Activated gamma-delta T cell treated with anti-CD3 and anti-CD28 coated beads, Interleukin-2, amount 50 U/mL, for 16 hours (primary cell): ENCODE results near the gene HTT.

Experiments used
- DNase-seq: peaks from one replicate; pipeline ENCODE4 v3.0.0-alpha.2; 2020; ENCODE audit warnings: low read depth

The HTT gene

GRCh38 chr4:3250438-3250955, 176.0 kb downstream of the HTT start:
- no peak for DNase-seq

DNA sequence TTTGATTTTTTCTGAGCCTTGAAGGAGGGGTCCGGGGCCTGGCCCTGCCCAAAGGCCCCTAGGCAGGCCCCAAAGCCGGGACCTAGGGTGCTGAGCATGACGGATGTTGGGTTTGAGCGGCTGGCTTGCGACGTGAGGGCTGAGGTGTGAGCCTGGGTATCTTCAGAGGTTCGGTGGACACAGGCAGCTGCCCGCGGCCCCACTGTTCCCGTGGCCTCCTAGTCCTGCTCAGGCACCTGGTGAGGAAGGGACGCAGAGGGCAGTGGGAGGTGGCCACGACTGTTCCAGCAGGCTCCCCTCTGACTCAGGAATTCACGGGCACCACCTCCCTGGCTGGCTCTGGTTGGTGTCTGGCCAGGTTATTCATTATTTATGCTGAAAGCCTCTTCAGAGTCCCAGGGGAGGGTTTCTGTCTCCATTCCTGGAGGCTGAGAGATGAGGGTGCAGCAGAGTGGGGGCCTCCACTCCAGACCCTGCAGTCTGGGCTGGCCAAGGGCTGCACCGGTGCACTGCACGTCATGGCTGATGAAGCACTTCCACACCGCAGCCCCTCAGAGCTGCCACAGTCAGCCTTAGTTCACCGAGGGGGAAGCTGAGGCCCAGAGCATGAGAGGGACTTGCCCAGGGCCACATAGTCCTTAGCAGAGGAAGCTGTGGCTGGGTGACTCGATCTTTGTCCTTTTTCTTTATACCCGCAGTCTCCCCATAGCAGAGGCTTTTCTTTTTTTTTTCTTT, 176.6 kb downstream of the HTT start:
- no peak for DNase-seq

GRCh38 chr4:3251691-3252479, 177.4 kb downstream of the HTT start:
- DNase-seq = no peak

- DNase-seq = no peak
Observed at GRCh38 chr4:3252480-3252828, 178.0 kb downstream of the HTT start.

GRCh38 chr4:3252831-3253641, 178.6 kb downstream of the HTT start:
- DNase-seq = no peak

DNA sequence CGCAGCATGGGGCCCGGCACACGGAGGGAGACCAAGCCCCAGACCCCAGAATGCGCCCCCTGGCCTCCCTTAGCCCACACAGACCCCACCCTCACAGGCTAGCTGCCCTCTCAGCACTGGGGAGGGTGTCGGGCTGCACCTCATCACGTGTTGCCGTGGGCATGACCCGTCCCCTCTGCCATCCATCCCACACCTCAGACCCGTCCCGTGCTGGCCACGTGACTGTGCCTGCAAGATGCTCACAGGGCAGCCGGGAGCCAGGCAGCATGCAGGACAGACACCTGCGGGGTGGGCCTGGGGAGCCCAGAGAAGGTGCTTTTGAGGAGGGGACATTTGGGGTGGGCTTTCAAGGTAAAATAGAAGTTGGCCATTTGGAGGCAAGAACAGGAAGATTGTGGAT, 179.3 kb downstream of the HTT start:
- no peak for DNase-seq

DNA sequence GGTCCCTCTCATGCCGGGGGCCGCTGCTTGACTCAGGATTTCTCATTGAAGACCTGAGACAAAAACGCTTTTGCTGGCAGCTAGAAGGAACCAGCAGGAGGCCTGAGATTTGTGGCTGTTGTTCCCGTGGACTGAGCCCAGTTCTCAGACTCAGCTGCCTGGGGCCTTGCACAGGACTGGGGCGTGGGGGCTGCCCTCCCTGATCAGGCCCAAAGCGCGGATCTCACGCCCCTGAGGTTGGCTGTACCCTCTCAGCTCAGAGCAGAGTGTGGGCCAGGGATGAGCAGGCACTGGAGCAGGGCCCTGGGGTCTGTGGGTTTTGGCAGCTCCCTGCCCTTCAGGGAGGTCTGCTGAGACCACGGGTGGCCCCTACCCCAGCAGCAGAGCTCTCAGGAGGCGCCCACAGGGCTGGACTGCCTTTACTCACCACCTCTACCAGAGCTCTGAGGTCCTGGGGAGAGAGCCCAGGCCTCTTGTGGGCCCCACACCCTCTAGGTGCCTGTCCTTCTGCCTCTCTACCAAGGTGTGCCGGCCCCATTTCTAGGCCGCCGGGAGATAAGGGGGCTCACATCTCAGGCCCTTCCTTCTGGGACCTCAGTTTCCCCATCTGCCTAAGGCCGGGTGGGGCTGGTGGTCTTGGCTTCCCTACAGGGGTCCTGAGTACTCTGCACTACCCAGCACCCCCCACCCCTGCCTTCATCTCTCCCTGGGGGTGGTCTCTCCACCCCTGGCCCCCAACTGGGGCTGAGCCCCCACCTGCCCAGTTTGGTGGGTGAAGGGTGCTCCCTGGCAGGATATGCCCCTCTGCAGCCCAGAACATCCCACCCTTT, 180.0 kb downstream of the HTT start:
- no peak for DNase-seq

DNA sequence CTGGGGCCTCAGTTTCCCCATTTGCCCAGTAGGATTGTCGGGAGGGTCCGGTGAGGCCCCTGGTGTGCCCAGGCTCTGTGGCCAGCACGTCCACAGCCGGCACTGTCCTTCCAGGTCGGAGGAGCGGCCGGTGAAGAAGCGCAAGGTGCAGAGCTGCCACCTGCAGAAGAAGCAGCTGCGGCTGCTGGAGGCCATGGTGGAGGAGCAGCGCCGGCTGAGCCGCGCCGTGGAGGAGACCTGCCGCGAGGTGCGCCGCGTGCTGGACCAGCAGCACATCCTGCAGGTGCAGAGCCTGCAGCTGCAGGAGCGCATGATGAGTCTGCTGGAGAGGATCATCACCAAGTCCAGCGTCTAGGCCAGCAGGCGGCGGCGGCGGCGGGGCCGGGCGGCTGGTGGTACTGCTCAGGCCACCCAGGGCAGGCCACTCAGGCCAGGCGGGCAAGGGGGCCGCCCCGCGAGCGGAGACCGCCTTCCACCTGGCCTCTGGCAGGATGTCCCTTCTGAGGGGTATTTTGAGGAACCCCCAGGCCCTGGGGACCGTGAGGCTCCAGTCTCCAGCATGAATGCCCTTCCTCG, 181.2 kb downstream of the HTT start:
- DNase-seq = no peak

DNA sequence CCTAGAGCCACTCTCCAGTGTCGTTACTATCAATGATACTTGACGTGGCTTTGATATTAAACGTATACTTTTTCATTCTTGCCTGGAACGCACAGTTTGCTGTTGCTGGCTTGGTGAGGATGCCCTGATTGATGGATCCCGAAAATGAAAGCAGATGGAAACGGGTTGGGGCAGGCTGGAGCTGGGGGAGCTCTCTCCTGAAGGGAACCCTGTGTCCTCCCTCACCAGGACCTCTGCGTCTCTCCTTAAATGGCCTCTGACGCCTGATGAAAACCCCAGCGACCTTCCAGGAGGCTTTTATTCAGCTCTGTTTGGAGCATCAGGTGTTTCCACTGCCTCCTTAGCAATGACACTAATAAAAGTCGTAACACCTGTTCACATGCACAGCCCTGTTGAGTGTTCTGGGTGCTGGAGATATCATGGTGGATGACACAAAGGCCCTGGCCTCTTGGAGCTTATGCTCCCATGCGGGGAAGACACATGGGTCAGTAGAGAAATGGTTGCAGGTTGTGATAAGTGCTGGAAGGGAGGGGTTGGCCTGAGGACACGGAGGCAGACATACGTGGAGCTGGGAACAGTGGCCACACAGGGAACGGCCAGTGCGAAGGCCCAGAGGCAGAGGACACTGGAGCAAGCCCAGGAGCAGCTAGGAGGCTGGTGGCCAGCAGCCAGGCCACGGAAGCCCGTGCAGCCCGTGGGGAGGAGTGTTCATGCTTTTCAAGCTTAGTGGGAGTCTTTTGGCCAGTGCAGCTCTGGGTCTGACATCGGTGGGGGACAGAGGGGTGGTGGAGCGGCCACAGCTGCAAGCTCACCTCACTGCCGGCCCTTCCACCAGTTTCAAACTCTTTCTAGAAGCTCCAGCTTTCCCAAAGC, 182.0 kb downstream of the HTT start:
- DNase-seq = no peak

- DNase-seq = no peak
Observed at GRCh38 chr4:3257103-3257555, 182.6 kb downstream of the HTT start.

DNA sequence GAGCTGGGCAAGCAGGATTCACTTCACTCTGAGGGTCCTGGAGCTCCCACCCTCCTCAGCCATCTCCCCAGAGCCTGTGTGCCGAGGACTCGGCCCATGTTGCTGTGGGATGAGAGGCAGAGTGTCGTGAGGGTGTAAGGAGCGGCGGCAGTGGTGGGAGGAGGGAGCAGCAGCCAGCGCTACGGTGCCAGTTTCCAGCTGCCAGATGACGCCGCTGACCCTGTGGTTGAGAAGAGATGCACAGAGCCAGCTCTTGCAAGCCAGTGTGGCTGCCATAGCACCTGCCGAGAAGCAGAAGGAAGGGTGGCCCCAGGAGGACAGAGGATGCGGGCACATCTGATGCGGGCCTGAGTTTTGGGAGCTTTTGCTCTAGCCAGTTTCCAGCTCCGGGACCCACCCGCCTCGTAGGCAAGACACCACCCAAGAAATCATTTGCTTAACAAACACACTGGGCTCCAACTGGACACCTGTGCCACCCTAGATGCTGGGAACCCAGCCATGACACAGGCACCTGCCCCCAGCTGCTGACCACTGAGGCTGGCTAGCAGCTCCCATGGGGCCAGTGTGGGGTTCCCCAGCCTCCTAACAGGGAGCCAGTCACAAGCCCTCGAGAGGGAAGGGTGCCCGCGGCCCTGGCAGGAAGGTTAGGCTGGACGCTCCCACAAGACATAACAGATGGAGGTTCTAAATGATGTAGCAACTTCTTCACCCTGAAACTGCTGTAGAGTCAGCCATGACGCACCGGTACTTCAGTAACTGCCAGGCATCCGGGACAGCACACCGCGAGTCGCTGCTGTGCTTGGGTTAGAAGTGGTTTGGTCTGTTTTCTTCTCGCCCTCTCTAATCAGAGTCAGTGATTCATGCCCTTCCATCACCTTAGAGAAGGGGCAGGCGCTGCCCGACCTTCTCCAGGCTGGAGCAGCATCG, 183.3 kb downstream of the HTT start:
- DNase-seq = no peak

DNA sequence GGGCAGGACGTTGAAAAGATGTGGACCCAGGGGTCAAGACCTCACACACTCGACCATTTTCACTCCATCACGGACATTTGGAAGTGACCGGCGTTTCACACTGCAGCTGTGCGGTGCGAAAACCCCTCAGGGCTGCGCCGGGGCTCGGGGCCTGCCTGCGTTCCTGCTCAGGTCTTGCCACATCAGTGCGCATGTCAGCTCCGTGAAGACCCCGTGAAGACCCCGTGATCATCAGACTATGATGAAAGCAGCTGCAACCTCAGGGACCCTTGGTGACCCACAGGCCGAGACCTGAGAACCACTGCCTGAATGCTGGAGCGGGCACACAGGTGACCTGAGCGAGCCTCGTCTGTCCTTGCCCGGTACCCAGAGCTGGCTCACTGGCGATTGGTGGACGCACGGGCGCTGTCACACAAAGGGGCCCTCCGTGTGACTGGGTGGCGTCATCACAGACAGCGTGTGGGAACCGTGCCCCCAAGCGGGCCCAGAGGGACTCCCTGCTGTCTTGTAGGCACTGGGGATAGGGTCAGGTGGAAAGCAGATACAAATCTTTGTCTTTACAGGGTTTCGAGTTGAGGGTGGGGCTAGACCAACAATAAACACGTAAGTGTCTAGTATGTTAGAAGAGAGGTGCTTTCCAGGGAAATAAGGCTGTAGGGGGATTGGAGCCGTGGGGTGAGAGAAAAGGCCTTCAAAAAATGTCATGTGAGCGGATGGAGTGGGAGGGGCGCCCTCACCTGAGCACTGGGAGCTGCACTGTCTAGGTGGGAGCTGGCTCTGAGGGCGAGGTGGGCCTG, 187.1 kb downstream of the HTT start:
- no peak for DNase-seq

DNA sequence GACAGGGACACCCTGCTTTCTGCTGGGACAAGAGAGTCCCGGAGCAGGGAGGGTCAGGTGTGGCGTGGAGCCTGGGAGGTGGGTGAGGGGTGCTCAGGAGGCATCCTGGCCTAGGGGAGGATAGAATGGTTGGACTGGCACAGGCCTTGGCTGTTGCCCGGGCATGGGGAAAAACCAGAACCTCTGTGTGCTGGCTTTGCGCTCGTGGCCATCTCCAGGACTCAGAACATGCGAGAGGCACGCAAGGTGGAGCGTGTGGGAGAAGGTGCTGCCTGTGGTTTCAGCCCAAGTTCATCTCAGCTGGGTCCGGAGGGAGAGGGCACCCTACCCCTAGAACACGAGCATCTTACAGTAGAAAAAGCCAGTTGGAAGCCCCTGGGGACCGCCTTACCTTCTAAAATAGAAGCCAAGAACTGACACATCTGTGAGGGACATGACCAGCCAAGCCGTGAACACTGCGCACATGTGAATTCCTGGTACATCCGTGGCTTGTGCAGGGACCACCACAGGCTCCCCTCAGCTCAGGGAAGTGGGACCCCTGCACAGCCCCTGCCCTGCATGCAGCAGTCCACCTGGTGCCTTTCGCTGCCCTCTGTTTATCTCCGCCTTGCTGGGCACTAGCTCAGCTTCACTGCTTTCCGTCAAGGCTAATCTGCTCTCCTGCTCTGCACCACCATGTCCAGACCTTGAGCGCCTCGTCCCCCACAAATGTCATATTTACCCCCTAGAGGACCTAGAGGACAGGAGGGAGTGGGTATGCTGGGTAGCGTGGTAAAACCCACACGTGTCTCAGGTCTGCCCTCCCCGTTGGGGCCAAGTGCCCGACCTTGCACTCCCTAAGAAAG, 187.9 kb downstream of the HTT start:
- no peak for DNase-seq

DNA sequence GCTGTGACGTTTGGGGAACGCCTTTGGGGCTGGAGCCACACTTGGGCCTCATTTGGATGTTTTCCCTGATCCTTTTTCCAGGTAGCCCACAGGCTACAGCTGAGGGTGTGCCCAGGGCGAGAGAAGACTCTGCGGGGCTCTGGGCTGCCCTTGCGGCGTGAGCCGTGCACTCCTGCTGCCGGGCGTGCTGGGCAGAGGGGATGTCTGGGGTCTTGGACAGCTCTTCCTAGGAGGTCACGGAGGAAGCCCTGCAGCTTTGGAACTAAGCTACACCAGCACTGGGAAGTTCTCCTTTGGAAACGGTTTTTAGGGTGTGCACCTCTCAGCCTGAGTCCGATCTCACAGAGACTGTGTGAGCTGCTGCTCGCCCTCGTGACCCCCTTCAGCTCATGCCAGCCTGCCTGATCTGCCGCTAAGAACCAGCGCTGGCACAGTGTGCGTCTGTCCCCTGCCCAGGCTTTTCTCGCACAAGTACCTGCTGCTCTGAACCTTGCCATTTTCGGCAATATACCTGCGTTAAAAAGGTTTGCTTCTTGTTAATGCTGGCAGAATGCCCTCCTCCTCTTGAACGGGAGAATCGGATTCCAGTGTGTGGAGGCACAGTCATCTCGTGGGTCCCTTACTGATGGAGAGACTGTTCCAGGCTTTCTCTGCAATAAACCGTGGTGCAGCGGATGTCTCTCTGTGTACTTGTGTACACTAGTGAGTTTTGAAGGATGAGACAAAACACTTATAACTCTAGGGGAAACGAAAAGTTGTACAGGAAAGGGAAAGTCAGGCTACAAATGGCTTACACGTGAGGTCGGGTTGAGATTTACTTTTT, 188.8 kb downstream of the HTT start:
- DNase-seq = no peak

GRCh38 chr4:3263876-3264193, 189.4 kb downstream of the HTT start:
- no peak for DNase-seq

DNA sequence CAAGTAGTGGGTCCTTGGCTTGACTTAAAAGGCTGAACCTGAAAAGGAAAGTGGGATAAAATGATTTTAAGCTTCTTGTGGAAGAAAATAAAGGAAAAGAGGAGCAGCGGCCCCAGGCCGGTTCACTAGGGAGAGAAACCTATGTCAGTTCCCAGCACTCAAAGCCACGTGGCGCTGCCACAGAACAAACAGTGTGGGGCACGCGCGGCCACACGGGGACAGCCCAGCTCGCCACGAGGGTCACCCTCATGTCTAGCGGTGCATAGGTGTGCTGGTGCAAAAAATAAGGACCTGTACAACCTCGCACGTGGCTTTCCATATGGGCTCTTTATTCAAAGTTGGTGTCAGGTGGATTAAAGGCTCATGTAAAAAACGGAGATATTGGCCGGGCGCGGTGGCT, 191.6 kb downstream of the HTT start:
- no peak for DNase-seq
